Naive thymus-derived CD4-positive, alpha-beta T cell (primary cell): ENCODE results near the gene HYCC1. TPM values are rescaled to one million over a fixed set of nuclear protein-coding genes. Genes with fewer than 3 reads are reported as not detected.
A peak's percentile ranks its signal among the peaks of the same experiment; 100 is the strongest.
"Not testable (repeated sequence)": the region's sequence is repeated elsewhere in the genome, so short reads cannot be mapped to it uniquely, and the experiment has no call there.

ENCODE experiments used
- ATAC-seq: fragments of 150-1000 bp; cut with Tn5 transposase; 2 replicates; pipeline ENCODE4 v1.10.0; 2021; ENCODE audit warnings: mild to moderate bottlenecking, moderate library complexity
- CTCF ChIA-PET: fragments of 350-600 bp; sonication (Branson Sonifier 250); formaldehyde crosslinking; loops from one replicate; lab custom pipeline; 2021; ENCODE audit warnings: antibody characterized with exemption; lab: Charles Lee
- POLR2A ChIA-PET: fragments of 350-600 bp; sonication (Branson Sonifier 250); formaldehyde crosslinking; loops from one replicate; lab custom pipeline; 2021; ENCODE audit warnings: antibody characterized with exemption, inconsistent platforms; lab: Charles Lee
- DNase-seq, 9 donors: peaks; one replicate each; pipeline versions ENCODE4 v3.0.0 to v3.0.0-alpha.2; 2020 to 2022; ENCODE audit warnings: mixed read lengths in 1 of 9
- H3K27ac ChIP-seq: one replicate; pipeline ENCODE4 v1.7.0; 2013; ENCODE audit warnings: mild to moderate bottlenecking, low read depth, low read length, moderate library complexity
- H3K27me3 ChIP-seq, 2 donors: one replicate each; pipeline ENCODE4 v1.7.0; 2013; ENCODE audit warnings: low read length in 2 of 2, mild to moderate bottlenecking in 2 of 2, moderate library complexity in 2 of 2; ENCODE audit not compliant: control insufficient read depth in 2 of 2, insufficient read depth in 2 of 2
- H3K36me3 ChIP-seq, 3 experiments: 1 replicate in 2 of 3; 2 replicates in 1 of 3; pipeline ENCODE4 v1.7.0; 2013; ENCODE audit warnings: low read length in 3 of 3, mild to moderate bottlenecking in 3 of 3, moderate library complexity in 1 of 3; ENCODE audit not compliant: insufficient read depth in 3 of 3, control insufficient read depth in 2 of 3
- H3K4me1 ChIP-seq, 2 donors: one replicate each; pipeline ENCODE4 v1.7.0; 2013; ENCODE audit warnings: low read length in 2 of 2, mild to moderate bottlenecking in 2 of 2, moderate library complexity in 1 of 2; ENCODE audit not compliant: control insufficient read depth in 2 of 2, insufficient read depth in 2 of 2
- H3K4me3 ChIP-seq: 2 replicates; pipeline ENCODE4 v1.7.0; 2013; ENCODE audit warnings: mild to moderate bottlenecking, low read length
- H3K9me3 ChIP-seq, 3 experiments: 1 replicate in 2 of 3; 2 replicates in 1 of 3; pipeline ENCODE4 v1.7.0; 2013; ENCODE audit warnings: low read length in 3 of 3; ENCODE audit not compliant: control insufficient read depth in 2 of 3
- H3K27ac Mint-ChIP-seq, 9 donors: one replicate each; pipeline ENCODE4 v1.8.0; 2020 to 2022; ENCODE audit warnings: mixed read lengths in 9 of 9, mild to moderate bottlenecking in 8 of 9, moderate library complexity in 5 of 9, inconsistent platforms in 2 of 9
- H3K27me3 Mint-ChIP-seq, 5 donors: one replicate each; pipeline ENCODE4 v1.8.0; 2021 to 2022; ENCODE audit warnings: mixed read lengths in 5 of 5, mild to moderate bottlenecking in 1 of 5
- H3K36me3 Mint-ChIP-seq, 5 donors: one replicate each; pipeline ENCODE4 v1.8.0; 2020 to 2022; ENCODE audit warnings: mixed read lengths in 5 of 5, mild to moderate bottlenecking in 3 of 5, inconsistent platforms in 1 of 5
- H3K4me1 Mint-ChIP-seq, 7 donors: one replicate each; pipeline ENCODE4 v1.8.0; 2020 to 2022; ENCODE audit warnings: mixed read lengths in 7 of 7, mild to moderate bottlenecking in 3 of 7, inconsistent platforms in 1 of 7
- H3K4me3 Mint-ChIP-seq, 10 donors: one replicate each; pipeline ENCODE4 v1.8.0; 2020 to 2022; ENCODE audit warnings: mild to moderate bottlenecking in 10 of 10, mixed read lengths in 10 of 10, moderate library complexity in 6 of 10, inconsistent platforms in 2 of 10
- H3K9me3 Mint-ChIP-seq, 11 donors: one replicate each; pipeline ENCODE4 v1.8.0; 2020 to 2022; ENCODE audit warnings: mixed read lengths in 11 of 11, mild to moderate bottlenecking in 4 of 11, inconsistent platforms in 1 of 11, moderate library complexity in 1 of 11
- intact Hi-C, 2 donors: fragments of 100-400 bp; cut with micrococcal nuclease; formaldehyde crosslinking; loops; one replicate each; pipeline ENCODE4 v1.15.1; 2023
- polyA plus RNA-seq, 2 donors: library from polyadenylated mRNA; unstranded; fragments of 300-500 nt; fragmentation: Illumina TruSeq; gene quantifications; one replicate each; pipeline ENCODE4 v1.2.3, GENCODE V29; 2021
- total RNA-seq, 6 experiments: library from RNA in 5 of 6; stranded (reverse) in 5 of 6; gene quantifications; 1 replicate in 5 of 6; 2 replicates in 1 of 6; pipeline ENCODE4 v1.2.3 and lab custom pipeline; 2021 to 2026

Gene HYCC1
- total and polyA plus RNA-seq, 7 experiments from 2014 or later: 9.0 to 67.0 (median 17.6) TPM

- H3K27ac Mint-ChIP-seq: peak overlapping the region in 1 of 9 donors; percentile 20
- POLR2A ChIA-PET, H3K9me3 Mint-ChIP-seq, H3K27me3 Mint-ChIP-seq, H3K36me3 ChIP-seq, DNase-seq, H3K4me3 Mint-ChIP-seq, H3K36me3 Mint-ChIP-seq, H3K27ac ChIP-seq, H3K9me3 ChIP-seq, H3K4me3 ChIP-seq, H3K27me3 ChIP-seq, ATAC-seq, H3K4me1 ChIP-seq: not testable (repeated sequence)
- CTCF ChIA-PET: interaction anchor here (1.3 kb wide), 1 partner anchor 490 kb away, joined by 3 read pairs; no protein-coding TSS in a partner anchor
- intact Hi-C loops: loop anchor here in 1 of 2 donors (1.0 to 10.0 kb wide), 3 partner anchors 37 to 116 kb away; partner anchors contain the start of gene HYCC1
- peaks cover 0 to 12% (median 0%) of the 10 kb centered on the region in 7 donors for H3K4me1 Mint-ChIP-seq
Measured at GRCh38 chr7:23051124-23051485, 37.2 kb upstream of the HYCC1 start.

GRCh38 chr7:23046336-23046735, 32.4 kb upstream of the HYCC1 start:
- H3K27ac ChIP-seq, CTCF ChIA-PET, H3K4me1 Mint-ChIP-seq, H3K4me1 ChIP-seq, H3K27ac Mint-ChIP-seq, H3K4me3 ChIP-seq, POLR2A ChIA-PET, ATAC-seq, H3K4me3 Mint-ChIP-seq, H3K36me3 ChIP-seq, H3K27me3 ChIP-seq, H3K9me3 Mint-ChIP-seq, DNase-seq, H3K9me3 ChIP-seq, intact Hi-C loops, H3K36me3 Mint-ChIP-seq, H3K27me3 Mint-ChIP-seq: not testable (repeated sequence)

GRCh38 chr7:23045086-23045485, 31.2 kb upstream of the HYCC1 start:
- H3K4me3 ChIP-seq, POLR2A ChIA-PET, H3K27ac Mint-ChIP-seq, CTCF ChIA-PET, H3K27me3 ChIP-seq, H3K9me3 ChIP-seq, H3K4me1 Mint-ChIP-seq, H3K27me3 Mint-ChIP-seq, H3K4me1 ChIP-seq, H3K4me3 Mint-ChIP-seq, H3K9me3 Mint-ChIP-seq, H3K36me3 ChIP-seq, intact Hi-C loops, DNase-seq, H3K36me3 Mint-ChIP-seq, ATAC-seq, H3K27ac ChIP-seq: not testable (repeated sequence)

- Mint-ChIP-seq H3K4me3 (no peak overlapping the region), H3K4me1 (no peaks in the 10 kb centered on the region), H3K27me3 (peaks cover 0 to 3% (median 0%) of the 10 kb centered on the region in 5 donors), H3K36me3 (peaks cover 0 to 4% (median 0%) of the 10 kb centered on the region in 5 donors), H3K27ac (no peak overlapping the region), H3K9me3 (peaks cover 0 to 10% (median 3%) of the 10 kb centered on the region in 11 donors)
- POLR2A ChIA-PET: no interaction called here
- ATAC-seq (no peak), DNase-seq (no peak)
- CTCF ChIA-PET: interaction anchor here (0.8 to 1.0 kb wide), 2 partner anchors 10 to 268 kb away, joined by 5 read pairs; no protein-coding TSS in a partner anchor
- H3K9me3 ChIP-seq: no peaks in the 10 kb centered on the region
- no peaks in the 10 kb centered on the region for H3K36me3 ChIP-seq
- H3K4me3 ChIP-seq: no peak overlapping the region
- no peaks in the 10 kb centered on the region for H3K27me3 ChIP-seq
- no peak overlapping the region for H3K27ac ChIP-seq
- intact Hi-C loops: no loop called here
- H3K4me1 ChIP-seq: no peaks in the 10 kb centered on the region
Measured at GRCh38 chr7:23044581-23044980, 30.7 kb upstream of the HYCC1 start.

- H3K36me3 Mint-ChIP-seq: peaks cover 0 to 4% (median 0%) of the 10 kb centered on the region in 5 donors
- CTCF ChIA-PET: no interaction called here
- H3K36me3 ChIP-seq: no peaks in the 10 kb centered on the region
- peaks cover 0 to 3% (median 0%) of the 10 kb centered on the region in 5 donors for H3K27me3 Mint-ChIP-seq
- intact Hi-C loops: no loop called here
- H3K27ac ChIP-seq: no peak overlapping the region
- no peaks in the 10 kb centered on the region for H3K27me3 ChIP-seq
- no peak overlapping the region for H3K4me3 Mint-ChIP-seq
- no peak for ATAC-seq
- no peak overlapping the region for H3K4me3 ChIP-seq
- H3K9me3 ChIP-seq: no peaks in the 10 kb centered on the region
- no peak for DNase-seq
- H3K9me3 Mint-ChIP-seq: peaks cover 0 to 10% (median 3%) of the 10 kb centered on the region in 11 donors
- no peak overlapping the region for H3K27ac Mint-ChIP-seq
- POLR2A ChIA-PET: no interaction called here
- H3K4me1 Mint-ChIP-seq: no peaks in the 10 kb centered on the region
- no peaks in the 10 kb centered on the region for H3K4me1 ChIP-seq
Measured at GRCh38 chr7:23043441-23043840, 29.5 kb upstream of the HYCC1 start.

GRCh38 chr7:23039674-23040073, 25.7 kb upstream of the HYCC1 start:
- H3K27ac Mint-ChIP-seq, intact Hi-C loops: not testable (repeated sequence)

GRCh38 chr7:23035542-23036371, 21.8 kb upstream of the HYCC1 start:
- H3K4me3 ChIP-seq, H3K4me1 ChIP-seq, ATAC-seq, H3K36me3 ChIP-seq, DNase-seq, H3K9me3 Mint-ChIP-seq, H3K9me3 ChIP-seq, H3K36me3 Mint-ChIP-seq, H3K27ac Mint-ChIP-seq, H3K4me1 Mint-ChIP-seq, POLR2A ChIA-PET, H3K4me3 Mint-ChIP-seq, H3K27me3 ChIP-seq, CTCF ChIA-PET, intact Hi-C loops, H3K27ac ChIP-seq: not testable (repeated sequence)
- peaks cover 13 to 23% (median 18%) of the 10 kb centered on the region in 5 donors for H3K27me3 Mint-ChIP-seq

More at GRCh38 chr7:23039674-23040073, 25.7 kb upstream of the HYCC1 start:
- H3K36me3 ChIP-seq, H3K27ac ChIP-seq, ATAC-seq, H3K4me1 ChIP-seq, H3K36me3 Mint-ChIP-seq, H3K27me3 Mint-ChIP-seq, POLR2A ChIA-PET, H3K9me3 ChIP-seq, H3K4me3 Mint-ChIP-seq, H3K9me3 Mint-ChIP-seq, H3K4me3 ChIP-seq, CTCF ChIA-PET, H3K27me3 ChIP-seq, H3K4me1 Mint-ChIP-seq, DNase-seq: not testable (repeated sequence)
